ENCODE results near the gene F2RL3. TPM values are rescaled to one million over a fixed set of nuclear protein-coding genes. Genes with fewer than 3 reads are reported as not detected.
A peak's percentile ranks its signal among the peaks of the same experiment; 100 is the strongest.
"Not testable (repeated sequence)": the region's sequence is repeated elsewhere in the genome, so short reads cannot be mapped to it uniquely, and the experiment has no call there.

F2RL3 gene
- total RNA-seq, 4 donors from 2014 or later, result 2.2 to 9.4 (median 6.3) TPM

DNA sequence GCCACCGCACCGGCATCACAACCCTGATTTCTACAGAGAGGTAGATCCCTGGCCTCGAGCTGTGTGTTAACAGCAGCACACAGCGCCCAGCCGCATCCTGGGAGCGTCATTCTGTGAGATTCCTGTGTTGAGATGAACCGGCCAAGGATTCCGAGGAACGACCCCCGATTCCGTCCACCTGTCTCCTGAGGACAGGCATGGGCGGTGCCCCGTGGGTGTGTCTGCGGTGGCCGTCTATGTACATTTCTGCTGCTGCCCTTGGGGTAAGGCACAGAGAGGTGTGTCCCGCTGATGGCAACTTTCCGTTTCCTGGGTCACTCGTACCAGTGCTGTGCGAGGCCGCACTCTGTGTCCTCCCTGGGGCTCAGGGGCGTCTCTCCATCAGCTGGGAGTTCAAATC, 16.1 kb upstream of the F2RL3 start:
- DNase-seq (no peak), ATAC-seq (no peak)
- Histone ChIP-seq H3K36me3 (peaks cover 0 to 78% of the 10 kb centered on the region in 2 donors), H3K4me3 (no peak overlapping the region), H3K27me3 (no peaks in the 10 kb centered on the region), H3K4me1 (no peaks in the 10 kb centered on the region), H3K9me3 (no peaks in the 10 kb centered on the region), H3K27ac (peak overlapping the region; percentile 18 to 76 (median 66))
- in situ Hi-C loops (cut with MboI; ENCODE audit: low sequenced_read_pairs in 4 of 4), result no loop called here
- intact Hi-C loops (cut with DNase I; ENCODE audit: low total_unique reads), result no loop called here
- TF ChIP-seq, protein P1, sequence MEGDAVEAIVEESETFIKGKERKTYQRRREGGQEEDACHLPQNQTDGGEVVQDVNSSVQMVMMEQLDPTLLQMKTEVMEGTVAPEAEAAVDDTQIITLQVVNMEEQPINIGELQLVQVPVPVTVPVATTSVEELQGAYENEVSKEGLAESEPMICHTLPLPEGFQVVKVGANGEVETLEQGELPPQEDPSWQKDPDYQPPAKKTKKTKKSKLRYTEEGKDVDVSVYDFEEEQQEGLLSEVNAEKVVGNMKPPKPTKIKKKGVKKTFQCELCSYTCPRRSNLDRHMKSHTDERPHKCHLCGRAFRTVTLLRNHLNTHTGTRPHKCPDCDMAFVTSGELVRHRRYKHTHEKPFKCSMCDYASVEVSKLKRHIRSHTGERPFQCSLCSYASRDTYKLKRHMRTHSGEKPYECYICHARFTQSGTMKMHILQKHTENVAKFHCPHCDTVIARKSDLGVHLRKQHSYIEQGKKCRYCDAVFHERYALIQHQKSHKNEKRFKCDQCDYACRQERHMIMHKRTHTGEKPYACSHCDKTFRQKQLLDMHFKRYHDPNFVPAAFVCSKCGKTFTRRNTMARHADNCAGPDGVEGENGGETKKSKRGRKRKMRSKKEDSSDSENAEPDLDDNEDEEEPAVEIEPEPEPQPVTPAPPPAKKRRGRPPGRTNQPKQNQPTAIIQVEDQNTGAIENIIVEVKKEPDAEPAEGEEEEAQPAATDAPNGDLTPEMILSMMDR (IDR thresholded peaks at IDR 0.05 in 4 of 5, conservative IDR thresholded peaks at IDR 0.05 in 1 of 5), result no peak
- TF ChIP-seq POLR2A (IDR thresholded peaks at IDR 0.05), result no peak

DNA sequence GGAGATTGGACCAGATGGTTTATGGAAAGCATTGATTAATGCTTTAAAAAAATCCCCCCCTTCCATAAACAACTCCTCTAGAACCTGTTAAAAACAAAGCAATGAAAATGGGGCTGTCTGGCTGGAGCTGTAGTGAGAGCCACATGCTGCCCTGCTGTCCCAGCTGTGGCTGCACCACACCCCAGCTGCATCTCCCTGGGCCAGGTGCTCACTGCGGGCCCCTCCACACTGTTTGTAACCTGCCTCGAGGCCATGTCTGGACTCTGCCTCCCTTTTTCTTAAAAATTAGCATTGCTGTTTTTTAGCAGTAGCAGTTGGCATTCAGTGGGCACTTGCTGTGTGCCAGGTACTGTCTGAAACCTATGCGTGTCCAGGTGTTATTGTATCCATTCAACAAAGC, 15.2 kb upstream of the F2RL3 start:
- Histone ChIP-seq H3K27me3 (no peaks in the 10 kb centered on the region), H3K9me3 (no peaks in the 10 kb centered on the region), H3K36me3 (peaks cover 0 to 78% of the 10 kb centered on the region in 2 donors), H3K4me1 (no peaks in the 10 kb centered on the region), H3K4me3 (no peak overlapping the region), H3K27ac (no peak overlapping the region)
- ATAC-seq (no peak), DNase-seq (no peak)
- in situ Hi-C loops (cut with MboI; ENCODE audit: low sequenced_read_pairs in 4 of 4), result no loop called here
- TF ChIP-seq, protein P1 (IDR thresholded peaks at IDR 0.05 in 4 of 5, conservative IDR thresholded peaks at IDR 0.05 in 1 of 5), result no peak
- no peak for TF ChIP-seq POLR2A (IDR thresholded peaks at IDR 0.05)
- intact Hi-C loops (cut with DNase I; ENCODE audit: low total_unique reads), result no loop called here

DNA sequence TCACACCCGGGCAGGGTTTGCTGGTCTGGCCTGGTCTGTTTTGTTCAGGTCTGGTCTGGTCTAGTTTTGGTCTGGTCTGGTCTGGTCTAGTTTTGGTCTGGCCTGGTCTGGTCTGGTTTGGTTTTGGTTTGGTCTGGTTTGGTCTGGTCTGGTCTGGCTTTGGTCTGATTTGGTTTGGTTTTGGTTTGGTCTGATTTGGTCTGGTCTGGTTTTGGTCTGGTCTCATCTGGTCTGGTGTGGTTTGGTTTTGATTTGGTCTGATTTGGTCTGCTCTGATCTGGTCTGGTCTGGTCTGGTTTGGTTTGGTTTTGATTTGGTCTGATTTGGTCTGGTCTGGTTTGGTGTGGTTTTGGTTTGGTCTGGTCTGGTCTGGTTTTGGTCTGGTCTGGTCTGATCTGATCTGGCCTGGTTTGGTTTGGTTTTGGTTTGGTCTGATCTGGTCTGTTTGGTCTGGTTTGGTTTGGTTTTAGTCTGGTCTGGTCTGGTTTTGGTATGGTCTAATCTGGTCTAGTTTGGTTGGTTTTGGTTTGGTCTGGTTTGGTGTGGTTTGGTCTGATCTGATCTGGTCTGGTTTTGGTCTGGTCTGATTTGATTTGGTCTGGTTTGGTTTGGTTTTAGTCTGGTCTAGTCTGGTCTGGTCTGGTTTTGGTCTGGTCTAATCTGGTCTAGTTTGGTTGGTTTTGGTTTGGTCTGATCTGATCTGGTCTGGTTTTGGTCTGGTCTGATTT, 14.4 kb upstream of the F2RL3 start:
- intact Hi-C loops (cut with DNase I; ENCODE audit: low total_unique reads), result no loop called here
- DNase-seq (no peak), ATAC-seq (no peak)
- in situ Hi-C loops (cut with MboI; ENCODE audit: low sequenced_read_pairs in 4 of 4), result no loop called here
- Histone ChIP-seq H3K4me1 (no peaks in the 10 kb centered on the region), H3K27me3 (no peaks in the 10 kb centered on the region), H3K27ac (peak overlapping the region in 1 of 4 donors; percentile 0), H3K36me3 (peaks cover 0 to 78% of the 10 kb centered on the region in 2 donors), H3K9me3 (no peaks in the 10 kb centered on the region), H3K4me3 (no peak overlapping the region)
- TF ChIP-seq, protein P1 (IDR thresholded peaks at IDR 0.05 in 4 of 5, conservative IDR thresholded peaks at IDR 0.05 in 1 of 5), result no peak
- TF ChIP-seq POLR2A (IDR thresholded peaks at IDR 0.05), result no peak

DNA sequence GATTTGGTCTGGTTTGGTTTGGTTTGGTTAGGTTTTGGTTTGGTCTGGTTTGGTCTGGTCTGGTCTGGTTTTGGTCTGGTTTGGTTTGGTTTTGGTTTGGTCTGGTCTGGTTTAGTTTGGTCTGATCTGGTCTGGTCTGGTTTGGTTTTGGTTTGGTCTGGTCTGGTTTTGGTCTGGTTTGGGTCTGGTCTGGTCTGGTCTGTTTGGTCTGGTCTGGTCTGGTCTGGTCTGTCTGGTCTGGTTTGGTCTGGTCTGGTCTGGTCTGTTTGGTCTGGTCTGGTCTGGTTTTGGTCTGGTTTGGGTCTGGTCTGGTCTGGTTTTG, 13.9 kb upstream of the F2RL3 start:
- H3K4me1 ChIP-seq; H3K27me3 ChIP-seq; intact Hi-C loops (cut with DNase I; ENCODE audit: low total_unique reads): not testable (repeated sequence)

DNA sequence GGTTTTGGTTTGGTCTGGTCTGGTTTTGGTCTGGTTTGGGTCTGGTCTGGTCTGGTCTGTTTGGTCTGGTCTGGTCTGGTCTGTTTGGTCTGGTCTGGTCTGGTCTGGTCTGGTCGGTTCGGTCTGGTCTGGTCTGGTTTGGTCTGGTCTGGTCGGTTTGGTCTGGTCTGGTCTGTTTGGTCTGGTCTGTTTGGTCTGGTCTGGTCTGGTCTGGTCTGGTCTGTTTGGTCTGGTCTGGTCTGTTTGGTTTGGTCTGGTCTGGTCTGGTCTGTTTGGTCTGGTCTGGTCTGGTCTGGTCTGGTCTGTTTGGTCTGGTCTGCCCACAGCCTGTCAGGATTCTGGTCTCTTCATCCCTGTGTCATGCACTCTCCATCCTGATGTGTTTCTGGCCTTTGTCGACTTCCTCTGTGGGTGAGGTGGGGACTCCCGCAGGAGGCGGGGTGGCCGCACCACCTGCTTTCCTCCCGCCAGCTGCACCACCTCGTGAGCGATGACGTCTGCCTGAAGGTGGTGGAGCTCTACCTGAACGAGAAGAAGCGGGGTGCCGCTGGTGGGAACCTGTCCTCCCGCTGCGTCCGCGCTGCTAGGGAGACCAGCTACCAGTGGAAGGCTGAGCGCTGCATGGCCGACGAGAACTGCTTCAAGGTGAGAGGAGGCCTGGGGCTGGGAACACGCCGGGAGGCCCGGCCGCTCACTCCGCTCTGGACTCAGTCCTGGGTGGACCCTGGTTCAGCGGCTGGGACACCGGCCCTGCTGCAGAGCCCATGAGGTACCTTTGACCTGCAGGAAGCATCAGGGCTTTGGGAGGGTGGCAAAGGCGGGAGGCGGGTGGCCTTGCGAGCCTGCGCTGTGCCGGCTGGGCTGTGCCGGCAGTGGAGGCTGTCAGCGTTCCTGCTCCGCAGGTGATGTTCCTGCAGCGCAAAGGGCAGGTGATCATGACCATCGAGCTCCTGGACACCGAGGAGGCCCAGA, 12.9 kb upstream of the F2RL3 start:
- H3K9me3 ChIP-seq, result no peaks in the 10 kb centered on the region
- intact Hi-C loops (cut with DNase I; ENCODE audit: low total_unique reads) (no loop called here), in situ Hi-C loops (cut with MboI; ENCODE audit: low sequenced_read_pairs in 4 of 4) (no loop called here)
- peak overlapping the region in 2 of 4 donors; percentile 45 to 46 for H3K27ac ChIP-seq
- H3K27me3 ChIP-seq, result no peaks in the 10 kb centered on the region
- no peak overlapping the region for H3K4me3 ChIP-seq
- TF ChIP-seq, protein P1 (IDR thresholded peaks at IDR 0.05 in 4 of 5, conservative IDR thresholded peaks at IDR 0.05 in 1 of 5), result no peak
- no peak for TF ChIP-seq POLR2A (IDR thresholded peaks at IDR 0.05)
- H3K36me3 ChIP-seq, result peaks cover 0 to 73% of the 10 kb centered on the region in 2 donors
- no peaks in the 10 kb centered on the region for H3K4me1 ChIP-seq
- DNase-seq (no peak), ATAC-seq (no peak)

More for the DNA sequence above, 13.9 kb upstream of the F2RL3 start:
- Histone ChIP-seq H3K27ac (peak overlapping the region in 1 of 4 donors; percentile 0), H3K36me3 (peaks cover 0 to 78% of the 10 kb centered on the region in 2 donors)
- H3K9me3 ChIP-seq; ATAC-seq; in situ Hi-C loops (cut with MboI; ENCODE audit: low sequenced_read_pairs in 4 of 4); H3K4me3 ChIP-seq; DNase-seq: not testable (repeated sequence)
